Loucy (cell line): ENCODE data around the gene SFRP5.

Experiments used
- H2AFZ ChIP-seq: fragments of 200-600 bp; sonication (generic); 2 replicates; pipeline ENCODE4 v1.6.0; 2016; ENCODE audit warnings: antibody characterized with exemption, mild to moderate bottlenecking, low read length, moderate library complexity
- H3F3A ChIP-seq: fragments of 200-600 bp; 2 replicates; pipeline ENCODE4 v1.6.0; 2016; ENCODE audit warnings: antibody characterized with exemption, low read depth, mild to moderate bottlenecking
- H3K27me3 ChIP-seq: fragments of 200-600 bp; sonication (generic); 2 replicates; pipeline ENCODE4 v1.6.1; 2014; ENCODE audit warnings: low read length, mild to moderate bottlenecking; ENCODE audit not compliant: insufficient read depth, poor library complexity, severe bottlenecking
- H3K36me3 ChIP-seq: fragments of 200-600 bp; sonication (generic); 2 replicates; pipeline ENCODE4 v1.6.1; 2016; ENCODE audit warnings: low read length; ENCODE audit not compliant: insufficient read depth
- H3K4me1 ChIP-seq: fragments of 200-600 bp; sonication (generic); 2 replicates; pipeline ENCODE4 v1.5.1; 2014; ENCODE audit warnings: low read length, mild to moderate bottlenecking; ENCODE audit not compliant: insufficient read depth, poor library complexity, severe bottlenecking
- H3K4me2 ChIP-seq: fragments of 200-600 bp; sonication (generic); 2 replicates; pipeline ENCODE4 v1.6.0; 2014; ENCODE audit warnings: antibody characterized with exemption, low read length, low read depth, mild to moderate bottlenecking; ENCODE audit not compliant: poor library complexity, severe bottlenecking
- H3K4me3 ChIP-seq: fragments of 200-600 bp; sonication (generic); 2 replicates; pipeline ENCODE4 v1.5.1; 2014; ENCODE audit warnings: low read length, mild to moderate bottlenecking, mixed read lengths; ENCODE audit not compliant: poor library complexity, severe bottlenecking
- H3K79me2 ChIP-seq: fragments of 200-600 bp; sonication (generic); 2 replicates; pipeline ENCODE4 v1.6.1; 2014; ENCODE audit warnings: low read length; ENCODE audit not compliant: insufficient read depth
- H3K9ac ChIP-seq: fragments of 200-600 bp; sonication (generic); 2 replicates; pipeline ENCODE4 v1.6.0; 2014; ENCODE audit warnings: mild to moderate bottlenecking, low read depth, low read length, moderate library complexity; ENCODE audit not compliant: poor library complexity, severe bottlenecking
- H3K9me2 ChIP-seq: fragments of 200-600 bp; sonication (generic); replicated peaks from 2 replicates; pipeline ENCODE4 v1.6.1; 2016; ENCODE audit warnings: low read depth, low read length, mixed read lengths
- H3K9me3 ChIP-seq: fragments of 200-600 bp; sonication (generic); 2 replicates; pipeline ENCODE4 v1.6.1; 2014; ENCODE audit warnings: mild to moderate bottlenecking, antibody characterized with exemption, low read length, low read depth; ENCODE audit not compliant: insufficient read depth
- H4K20me1 ChIP-seq: fragments of 200-600 bp; sonication (generic); 2 replicates; pipeline ENCODE4 v1.6.0; 2014; ENCODE audit warnings: antibody characterized with exemption, low read length, mild to moderate bottlenecking; ENCODE audit not compliant: insufficient read depth, poor library complexity, severe bottlenecking
- EZH2phosphoT487 ChIP-seq: fragments of 200-600 bp; IDR thresholded peaks from 2 replicates; pipeline ENCODE4 v1.6.1; 2018; ENCODE audit warnings: antibody characterized with exemption, mild to moderate bottlenecking, moderate library complexity, borderline replicate concordance
- TF ChIP-seq, protein P1 (sequence below): fragments of 200-600 bp; sonication (generic); conservative IDR thresholded peaks from 2 replicates; pipeline ENCODE4 v1.5.1; 2014; ENCODE audit warnings: mild to moderate bottlenecking, antibody characterized with exemption, low read length

SFRP5 gene

DNA sequence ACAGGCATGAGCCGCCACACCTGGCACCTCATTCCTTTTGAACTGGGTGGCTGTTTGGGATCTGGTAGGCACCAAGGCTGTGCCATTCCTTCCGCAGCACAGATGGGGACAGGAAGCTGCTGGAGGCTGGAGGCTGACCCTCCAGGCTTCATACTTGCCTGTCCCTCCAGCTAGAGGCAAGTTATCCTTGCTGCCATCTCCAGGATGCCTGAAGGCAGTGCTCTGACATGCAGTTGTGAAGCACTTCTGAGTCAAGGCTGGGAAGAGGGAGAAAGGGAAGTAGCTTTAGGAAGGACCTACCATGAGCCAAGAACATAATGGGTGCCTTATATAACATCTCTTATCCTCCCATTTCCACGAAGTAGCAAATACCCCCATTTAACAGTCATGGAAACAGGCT is 48.8 kb downstream of the SFRP5 start:
- Histone ChIP-seq H3F3A (no peaks in the 10 kb centered on the region), H3K27me3 (no peaks in the 10 kb centered on the region), H3K9me2 (no peaks in the 10 kb centered on the region), H3K36me3 (no peaks in the 10 kb centered on the region), H3K9ac (no peak overlapping the region), H3K79me2 (no peaks in the 10 kb centered on the region), H3K4me2 (no peak overlapping the region), H2AFZ (no peak overlapping the region), H3K4me1 (peaks cover 28% of the 10 kb centered on the region), H4K20me1 (no peaks in the 10 kb centered on the region), H3K9me3 (no peaks in the 10 kb centered on the region), H3K4me3 (no peak overlapping the region)
- TF ChIP-seq, protein P1, sequence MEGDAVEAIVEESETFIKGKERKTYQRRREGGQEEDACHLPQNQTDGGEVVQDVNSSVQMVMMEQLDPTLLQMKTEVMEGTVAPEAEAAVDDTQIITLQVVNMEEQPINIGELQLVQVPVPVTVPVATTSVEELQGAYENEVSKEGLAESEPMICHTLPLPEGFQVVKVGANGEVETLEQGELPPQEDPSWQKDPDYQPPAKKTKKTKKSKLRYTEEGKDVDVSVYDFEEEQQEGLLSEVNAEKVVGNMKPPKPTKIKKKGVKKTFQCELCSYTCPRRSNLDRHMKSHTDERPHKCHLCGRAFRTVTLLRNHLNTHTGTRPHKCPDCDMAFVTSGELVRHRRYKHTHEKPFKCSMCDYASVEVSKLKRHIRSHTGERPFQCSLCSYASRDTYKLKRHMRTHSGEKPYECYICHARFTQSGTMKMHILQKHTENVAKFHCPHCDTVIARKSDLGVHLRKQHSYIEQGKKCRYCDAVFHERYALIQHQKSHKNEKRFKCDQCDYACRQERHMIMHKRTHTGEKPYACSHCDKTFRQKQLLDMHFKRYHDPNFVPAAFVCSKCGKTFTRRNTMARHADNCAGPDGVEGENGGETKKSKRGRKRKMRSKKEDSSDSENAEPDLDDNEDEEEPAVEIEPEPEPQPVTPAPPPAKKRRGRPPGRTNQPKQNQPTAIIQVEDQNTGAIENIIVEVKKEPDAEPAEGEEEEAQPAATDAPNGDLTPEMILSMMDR: no peak
- TF ChIP-seq EZH2phosphoT487: no peak

DNA sequence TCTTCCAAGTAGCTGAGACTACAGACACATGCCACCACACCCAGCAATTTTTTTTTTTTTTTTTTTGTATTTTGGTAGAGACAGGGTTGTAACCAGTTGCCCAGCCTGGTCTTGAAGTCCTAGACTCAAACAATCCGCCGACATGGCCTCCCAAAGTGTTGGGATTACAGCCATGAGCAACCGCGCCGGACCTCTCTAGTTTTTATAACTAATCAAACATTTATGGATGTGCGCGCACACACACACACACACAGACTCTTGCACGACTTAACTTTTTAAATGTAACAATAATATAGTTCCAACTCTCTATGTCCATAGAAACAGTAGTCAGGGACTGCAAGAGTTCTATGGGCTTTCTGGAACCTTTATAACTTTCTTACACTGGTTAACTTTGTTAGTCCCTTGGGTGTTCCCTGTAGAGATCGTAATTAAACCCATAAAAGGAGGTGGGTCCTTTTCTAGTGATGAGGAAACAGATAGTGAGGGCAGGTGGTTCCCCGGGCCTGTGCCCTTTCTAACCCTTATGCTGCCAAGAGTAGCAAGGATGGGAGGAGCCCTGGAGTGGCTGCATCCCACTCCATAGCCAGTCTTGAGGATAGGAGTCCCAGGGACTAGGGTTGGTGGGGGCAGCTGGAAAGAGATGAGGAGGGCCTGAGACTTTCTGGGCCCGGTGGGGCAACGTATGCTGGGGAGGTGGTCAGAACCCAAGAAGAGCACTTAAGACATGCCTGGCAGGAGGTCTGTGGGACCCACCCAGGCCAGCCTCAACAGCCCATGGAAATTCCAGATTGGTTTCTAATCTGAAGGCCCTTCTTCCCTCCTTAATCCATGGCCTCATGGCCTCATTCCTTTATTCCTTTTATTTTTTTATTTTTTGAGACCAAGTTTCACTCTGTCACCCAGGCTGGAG is 49.7 kb downstream of the SFRP5 start:
- TF ChIP-seq, protein P1: no peak
- TF ChIP-seq EZH2phosphoT487: no peak

DNA sequence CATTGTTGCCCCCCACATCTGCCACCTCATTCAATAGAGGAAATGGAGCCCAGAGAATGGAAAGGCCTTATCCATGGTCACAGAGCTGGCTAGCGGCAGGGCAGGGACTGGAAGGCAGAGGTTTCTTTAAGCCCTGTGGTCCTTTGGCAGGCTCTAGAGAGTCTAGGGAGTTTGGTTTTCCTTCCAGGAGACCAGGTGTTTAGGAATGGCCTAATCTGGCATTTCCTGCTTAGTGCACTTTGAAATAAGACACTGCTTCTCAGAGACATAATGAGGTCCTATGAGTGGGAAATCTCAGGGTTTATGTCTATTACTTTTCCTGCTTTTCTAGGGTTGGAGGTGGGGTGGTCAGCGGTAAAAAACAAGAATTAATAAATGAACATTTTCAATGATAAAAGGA is 52.2 kb downstream of the SFRP5 start:
- H3K27me3 ChIP-seq: no peaks in the 10 kb centered on the region

More for the DNA sequence above, 49.7 kb downstream of the SFRP5 start:
- no peak overlapping the region for H2AFZ ChIP-seq
- H3K9me2 ChIP-seq: no peaks in the 10 kb centered on the region
- H3K36me3 ChIP-seq: no peaks in the 10 kb centered on the region
- no peak overlapping the region for H3K4me3 ChIP-seq
- peaks cover 35% of the 10 kb centered on the region for H3K4me1 ChIP-seq
- no peaks in the 10 kb centered on the region for H3K79me2 ChIP-seq
- no peaks in the 10 kb centered on the region for H3K27me3 ChIP-seq
- H3F3A ChIP-seq: no peaks in the 10 kb centered on the region
- H4K20me1 ChIP-seq: no peaks in the 10 kb centered on the region
- H3K9ac ChIP-seq: no peak overlapping the region
- no peaks in the 10 kb centered on the region for H3K9me3 ChIP-seq
- H3K4me2 ChIP-seq: peak overlapping the region; percentile 30

More for the DNA sequence above, 52.2 kb downstream of the SFRP5 start:
- Histone ChIP-seq H3K9me3 (no peaks in the 10 kb centered on the region), H4K20me1 (peaks cover 7% of the 10 kb centered on the region), H3K4me1 (peaks cover 59% of the 10 kb centered on the region), H3K9ac (no peak overlapping the region), H3F3A (no peaks in the 10 kb centered on the region), H3K4me3 (no peak overlapping the region), H2AFZ (no peak overlapping the region), H3K4me2 (no peak overlapping the region), H3K79me2 (peaks cover 13% of the 10 kb centered on the region; the same call in 1 of the 2 replicates), H3K9me2 (no peaks in the 10 kb centered on the region), H3K36me3 (no peaks in the 10 kb centered on the region)
- no peak for TF ChIP-seq EZH2phosphoT487
- TF ChIP-seq, protein P1: no peak
